Glutamatergic neuron (in vitro differentiated cells): ENCODE data around the gene ADARB2. TPM values are rescaled to one million over a fixed set of nuclear protein-coding genes. Genes with fewer than 3 reads are reported as not detected.

Experiments used
- DNase-seq: peaks from one replicate; pipeline ENCODE4 v3.0.0; 2022
- H3K27ac Mint-ChIP-seq: one replicate; pipeline ENCODE4 v1.8.0; 2020; ENCODE audit warnings: mild to moderate bottlenecking, mixed read lengths, inconsistent platforms; ENCODE audit not compliant: unreplicated experiment
- H3K27me3 Mint-ChIP-seq: one replicate; pipeline ENCODE4 v1.8.0; 2020; ENCODE audit warnings: mild to moderate bottlenecking, moderate library complexity, mixed read lengths, inconsistent platforms; ENCODE audit not compliant: unreplicated experiment
- H3K36me3 Mint-ChIP-seq: one replicate; pipeline ENCODE4 v1.8.0; 2020; ENCODE audit warnings: mild to moderate bottlenecking, mixed read lengths, inconsistent platforms; ENCODE audit not compliant: unreplicated experiment
- H3K4me1 Mint-ChIP-seq: one replicate; pipeline ENCODE4 v1.8.0; 2020; ENCODE audit warnings: mild to moderate bottlenecking, low read depth, mixed read lengths, inconsistent platforms; ENCODE audit not compliant: unreplicated experiment
- H3K4me3 Mint-ChIP-seq: one replicate; pipeline ENCODE4 v1.8.0; 2020; ENCODE audit warnings: mild to moderate bottlenecking, mixed read lengths, inconsistent platforms; ENCODE audit not compliant: unreplicated experiment
- H3K9me3 Mint-ChIP-seq: one replicate; pipeline ENCODE4 v1.8.0; 2020; ENCODE audit warnings: mild to moderate bottlenecking, moderate library complexity, mixed read lengths, inconsistent platforms; ENCODE audit not compliant: unreplicated experiment
- CTCF ChIP-seq: fragments of 200-600 bp; sonication (generic); IDR thresholded peaks from one replicate; pipeline ENCODE4 v1.5.0; 2021; ENCODE audit not compliant: partially characterized antibody, unreplicated experiment
- total RNA-seq: library from RNA; stranded (reverse); fragmentation: NEBNext Ultra II Directional; extraction: Animal tissue kit (Norgen Biotek cat#: 25700); gene quantifications from one replicate; pipeline ENCODE4 v1.2.1, GENCODE V29; 2021; ENCODE audit not compliant: unreplicated experiment

ADARB2 gene
- total RNA-seq, 1 donor from 2014 or later, result 20.6 TPM

GRCh38 chr10:1643161-1643907 is 94.0 kb downstream of the ADARB2 start:
- peaks cover 4% of the 10 kb centered on the region for H3K27me3 Mint-ChIP-seq
- DNase-seq, result no peak
- no peak overlapping the region for H3K27ac Mint-ChIP-seq
- no peak overlapping the region for H3K4me3 Mint-ChIP-seq
- H3K36me3 Mint-ChIP-seq, result no peaks in the 10 kb centered on the region
- H3K9me3 Mint-ChIP-seq, result peaks cover 6% of the 10 kb centered on the region
- TF ChIP-seq CTCF, result no peak
- H3K4me1 Mint-ChIP-seq, result peaks cover 8% of the 10 kb centered on the region

DNA sequence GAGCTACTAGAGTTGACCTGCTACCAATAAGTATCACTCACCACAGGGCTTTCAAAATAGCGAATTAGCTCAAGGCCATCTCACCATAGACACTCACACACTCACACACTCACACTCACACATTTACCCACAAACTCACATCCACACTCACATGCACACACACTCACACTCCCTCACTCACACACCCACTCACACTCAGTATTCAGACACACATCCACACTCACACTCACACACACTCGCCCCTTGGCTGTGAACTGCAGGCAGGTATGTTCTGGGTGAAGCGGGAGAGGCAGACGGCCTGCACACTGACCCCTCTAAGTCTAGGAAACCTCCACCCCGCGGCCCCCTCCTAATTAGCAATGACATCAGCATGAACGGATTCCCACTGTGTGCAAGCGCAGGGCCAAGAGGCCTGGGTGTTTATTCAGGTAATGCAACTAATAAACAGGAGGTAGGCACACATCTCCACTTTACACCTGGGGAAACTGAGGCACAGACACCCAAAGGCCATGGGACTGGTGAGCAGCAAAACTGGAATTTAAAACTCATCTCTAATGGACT is 94.6 kb downstream of the ADARB2 start:
- DNase-seq, result no peak
- Mint-ChIP-seq H3K36me3 (no peaks in the 10 kb centered on the region), H3K27me3 (peaks cover 4% of the 10 kb centered on the region), H3K9me3 (peaks cover 6% of the 10 kb centered on the region), H3K27ac (no peak overlapping the region), H3K4me3 (no peak overlapping the region), H3K4me1 (peaks cover 8% of the 10 kb centered on the region)
- no peak for TF ChIP-seq CTCF

GRCh38 chr10:1641402-1641801 is 95.9 kb downstream of the ADARB2 start:
- Mint-ChIP-seq H3K27ac (no peak overlapping the region), H3K27me3 (peaks cover 4% of the 10 kb centered on the region), H3K4me3 (no peak overlapping the region), H3K4me1 (peaks cover 8% of the 10 kb centered on the region), H3K9me3 (peaks cover 6% of the 10 kb centered on the region), H3K36me3 (no peaks in the 10 kb centered on the region)
- TF ChIP-seq CTCF, result no peak
- no peak for DNase-seq

DNA sequence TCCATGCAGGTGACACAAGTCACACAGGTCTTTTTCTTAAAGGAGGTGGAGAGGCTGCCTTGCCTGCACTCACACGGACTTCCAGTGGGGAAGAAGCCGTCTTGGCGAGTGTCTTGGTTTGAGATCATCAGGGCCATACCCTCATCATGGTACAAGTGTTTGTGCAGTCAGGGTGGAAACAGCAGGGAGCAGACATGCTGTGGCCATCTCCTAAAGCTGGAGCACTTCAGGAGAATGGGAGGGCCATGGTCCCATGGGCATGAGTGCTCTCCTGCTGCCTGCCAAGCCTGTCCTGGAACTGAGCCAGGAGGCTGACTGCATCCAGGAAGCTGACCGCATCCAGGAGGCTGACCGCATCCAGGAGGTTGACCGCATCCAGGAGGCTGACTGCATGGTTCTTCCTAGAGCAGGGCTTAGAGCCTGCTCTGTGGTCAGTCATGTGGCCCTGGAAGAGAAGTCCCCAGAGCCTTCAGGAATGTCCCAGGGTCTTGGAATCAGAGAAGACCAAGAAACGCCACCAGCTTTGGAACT is 98.4 kb downstream of the ADARB2 start:
- no peak for DNase-seq
- peaks cover 4% of the 10 kb centered on the region for H3K9me3 Mint-ChIP-seq
- H3K4me3 Mint-ChIP-seq, result no peak overlapping the region
- no peak overlapping the region for H3K27ac Mint-ChIP-seq
- no peaks in the 10 kb centered on the region for H3K27me3 Mint-ChIP-seq
- peaks cover 4% of the 10 kb centered on the region for H3K4me1 Mint-ChIP-seq
- H3K36me3 Mint-ChIP-seq, result no peaks in the 10 kb centered on the region
- TF ChIP-seq CTCF, result no peak

GRCh38 chr10:1635340-1635739 is 102.0 kb downstream of the ADARB2 start:
- no peak for TF ChIP-seq CTCF
- Mint-ChIP-seq H3K36me3 (peaks cover 8% of the 10 kb centered on the region), H3K27ac (no peak overlapping the region), H3K4me3 (no peak overlapping the region), H3K27me3 (peaks cover 8% of the 10 kb centered on the region), H3K9me3 (peaks cover 10% of the 10 kb centered on the region), H3K4me1 (peaks cover 9% of the 10 kb centered on the region)
- DNase-seq, result no peak
